ENCODE data around the gene STK11.

DNA sequence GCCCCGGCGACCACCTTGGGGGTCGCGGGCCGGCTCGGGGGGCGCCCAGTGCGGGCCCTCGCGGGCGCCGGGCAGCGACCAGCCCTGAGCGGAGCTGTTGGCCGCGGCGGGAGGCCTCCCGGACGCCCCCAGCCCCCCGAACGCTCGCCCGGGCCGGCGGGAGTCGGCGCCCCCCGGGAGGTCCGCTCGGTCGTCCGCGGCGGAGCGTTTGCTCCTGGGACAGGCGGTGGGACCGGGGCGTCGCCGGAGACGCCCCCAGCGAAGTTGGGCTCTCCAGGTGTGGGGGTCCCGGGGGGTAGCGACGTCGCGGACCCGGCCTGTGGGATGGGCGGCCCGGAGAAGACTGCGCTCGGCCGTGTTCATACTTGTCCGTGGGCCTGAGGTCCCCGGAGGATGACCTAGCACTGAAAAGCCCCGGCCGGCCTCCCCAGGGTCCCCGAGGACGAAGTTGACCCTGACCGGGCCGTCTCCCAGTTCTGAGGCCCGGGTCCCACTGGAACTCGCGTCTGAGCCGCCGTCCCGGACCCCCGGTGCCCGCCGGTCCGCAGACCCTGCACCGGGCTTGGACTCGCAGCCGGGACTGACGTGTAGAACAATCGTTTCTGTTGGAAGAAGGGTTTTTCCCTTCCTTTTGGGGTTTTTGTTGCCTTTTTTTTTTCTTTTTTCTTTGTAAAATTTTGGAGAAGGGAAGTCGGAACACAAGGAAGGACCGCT is 729 bp downstream of the STK11 start:
- TF ChIP-seq, protein P1, sequence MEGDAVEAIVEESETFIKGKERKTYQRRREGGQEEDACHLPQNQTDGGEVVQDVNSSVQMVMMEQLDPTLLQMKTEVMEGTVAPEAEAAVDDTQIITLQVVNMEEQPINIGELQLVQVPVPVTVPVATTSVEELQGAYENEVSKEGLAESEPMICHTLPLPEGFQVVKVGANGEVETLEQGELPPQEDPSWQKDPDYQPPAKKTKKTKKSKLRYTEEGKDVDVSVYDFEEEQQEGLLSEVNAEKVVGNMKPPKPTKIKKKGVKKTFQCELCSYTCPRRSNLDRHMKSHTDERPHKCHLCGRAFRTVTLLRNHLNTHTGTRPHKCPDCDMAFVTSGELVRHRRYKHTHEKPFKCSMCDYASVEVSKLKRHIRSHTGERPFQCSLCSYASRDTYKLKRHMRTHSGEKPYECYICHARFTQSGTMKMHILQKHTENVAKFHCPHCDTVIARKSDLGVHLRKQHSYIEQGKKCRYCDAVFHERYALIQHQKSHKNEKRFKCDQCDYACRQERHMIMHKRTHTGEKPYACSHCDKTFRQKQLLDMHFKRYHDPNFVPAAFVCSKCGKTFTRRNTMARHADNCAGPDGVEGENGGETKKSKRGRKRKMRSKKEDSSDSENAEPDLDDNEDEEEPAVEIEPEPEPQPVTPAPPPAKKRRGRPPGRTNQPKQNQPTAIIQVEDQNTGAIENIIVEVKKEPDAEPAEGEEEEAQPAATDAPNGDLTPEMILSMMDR (IDR thresholded peaks at IDR 0.05; ENCODE audit: low read depth, low read length), result no peak
- no peak for TF ChIP-seq EZH2phosphoT487 (IDR thresholded peaks at IDR 0.05; ENCODE audit: low read depth)
